Fibroblast of skin of left quadriceps (primary cell): Measurements from ENCODE around the gene PHEX.
A peak's percentile ranks its signal among the peaks of the same experiment; 100 is the strongest.

Experiments used
- DNase-seq, 2 experiments: peaks; one replicate each; pipeline ENCODE4 v3.0.0-alpha.2; 2013; ENCODE audit warnings: low read depth in 2 of 2

The PHEX gene

GRCh38 chrX:22105231-22105630 is 73.1 kb downstream of the PHEX start:
- peak; percentile 78 to 79 for DNase-seq

GRCh38 chrX:22105971-22106370 is 73.8 kb downstream of the PHEX start:
- no peak for DNase-seq

- DNase-seq, result peak; percentile 56 to 57
These were observed 77.3 kb downstream of the PHEX start for GRCh38 chrX:22109442-22109841.

GRCh38 chrX:22110729-22111494 is 78.8 kb downstream of the PHEX start:
- peak; percentile 39 to 42 for DNase-seq

- DNase-seq, result no peak
These were observed 84.8 kb downstream of the PHEX start for GRCh38 chrX:22116605-22117546.

GRCh38 chrX:22117633-22118032 is 85.5 kb downstream of the PHEX start:
- no peak for DNase-seq

- no peak for DNase-seq
These were observed 86.2 kb downstream of the PHEX start for GRCh38 chrX:22118161-22118830.

GRCh38 chrX:22121161-22121560 is 89.0 kb downstream of the PHEX start:
- no peak for DNase-seq

GRCh38 chrX:22122510-22122909 is 90.4 kb downstream of the PHEX start:
- DNase-seq, result peak; percentile 71

GRCh38 chrX:22124098-22124497 is 92.0 kb downstream of the PHEX start:
- no peak for DNase-seq

- no peak for DNase-seq
These were observed 93.4 kb downstream of the PHEX start for GRCh38 chrX:22125481-22125880.

GRCh38 chrX:22126327-22126726 is 94.2 kb downstream of the PHEX start:
- no peak for DNase-seq

GRCh38 chrX:22128961-22129360 is 96.8 kb downstream of the PHEX start:
- DNase-seq, result no peak

- peak; percentile 51 to 55 for DNase-seq
These were observed 102.6 kb downstream of the PHEX start for GRCh38 chrX:22134681-22135080.

- peak; percentile 62 to 68 for DNase-seq
These were observed 103.1 kb downstream of the PHEX start for GRCh38 chrX:22135171-22135711.

- DNase-seq, result peak in 1 of 2 experiments; percentile 26
These were observed 104.0 kb downstream of the PHEX start for GRCh38 chrX:22135994-22136684.

- no peak for DNase-seq
These were observed 104.6 kb downstream of the PHEX start for GRCh38 chrX:22136711-22137110.

- no peak for DNase-seq
These were observed 107.7 kb downstream of the PHEX start for GRCh38 chrX:22139822-22140221.

GRCh38 chrX:22141047-22141730 is 109.1 kb downstream of the PHEX start:
- no peak for DNase-seq

GRCh38 chrX:22147214-22147613 is 115.1 kb downstream of the PHEX start:
- no peak for DNase-seq

GRCh38 chrX:22147942-22148341 is 115.8 kb downstream of the PHEX start:
- DNase-seq, result no peak
